HG03439 (cell line): ENCODE data around the gene RTKN.
"Not testable (repeated sequence)": the region's sequence is repeated elsewhere in the genome, so short reads cannot be mapped to it uniquely, and the experiment has no call there.

Experiments
- ATAC-seq: cut with Tn5 transposase; IDR thresholded peaks from one replicate; pipeline ENCODE4 v1.9.1; 2021; ENCODE audit warnings: mild to moderate bottlenecking, moderate library complexity; ENCODE audit not compliant: unreplicated experiment

RTKN gene

DNA sequence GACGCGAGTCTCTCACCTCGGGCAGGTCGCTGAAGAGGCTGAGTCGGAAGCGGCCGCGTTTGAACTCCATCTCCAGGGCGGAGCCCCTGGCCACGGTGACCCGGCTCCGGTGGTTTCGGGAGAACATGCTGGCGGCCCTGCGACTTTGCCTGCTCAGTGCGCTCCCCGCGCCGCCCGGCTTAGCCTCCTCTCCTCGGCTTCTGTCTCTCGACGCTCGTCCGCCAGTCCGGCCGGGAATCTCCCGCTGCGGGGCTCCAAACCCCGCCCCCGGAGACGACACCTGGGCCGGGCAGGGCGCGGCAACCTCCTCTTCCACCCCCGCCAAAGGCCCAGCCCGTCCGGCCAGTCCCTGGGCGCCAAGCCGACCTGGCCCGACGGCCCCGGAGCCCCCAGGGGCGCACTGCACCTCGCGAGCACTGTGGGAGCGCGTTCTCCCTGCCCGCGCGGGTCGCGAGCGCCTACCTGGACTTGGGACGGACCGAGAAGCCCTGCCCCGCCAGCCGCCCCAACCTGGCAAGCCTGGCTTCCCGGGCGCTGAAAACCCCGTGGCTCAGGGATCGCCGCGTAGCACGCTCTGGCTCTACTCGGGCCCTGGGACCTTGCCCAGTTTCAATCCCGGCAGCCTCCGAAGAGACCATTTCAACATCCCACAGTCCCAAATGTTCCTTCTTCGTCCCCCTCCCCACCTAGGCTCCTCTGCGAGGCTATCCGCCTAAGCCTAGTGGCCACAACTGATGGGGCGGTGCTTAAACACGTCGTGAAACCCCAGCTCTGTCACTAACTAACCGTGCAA lies at the start of gene RTKN:
Gene RTKN (minus strand): TSS at position 248 of the 793 bp plus-strand sequence. CDS start 121 bp downstream, at position 127.
- ATAC-seq: no peak

DNA sequence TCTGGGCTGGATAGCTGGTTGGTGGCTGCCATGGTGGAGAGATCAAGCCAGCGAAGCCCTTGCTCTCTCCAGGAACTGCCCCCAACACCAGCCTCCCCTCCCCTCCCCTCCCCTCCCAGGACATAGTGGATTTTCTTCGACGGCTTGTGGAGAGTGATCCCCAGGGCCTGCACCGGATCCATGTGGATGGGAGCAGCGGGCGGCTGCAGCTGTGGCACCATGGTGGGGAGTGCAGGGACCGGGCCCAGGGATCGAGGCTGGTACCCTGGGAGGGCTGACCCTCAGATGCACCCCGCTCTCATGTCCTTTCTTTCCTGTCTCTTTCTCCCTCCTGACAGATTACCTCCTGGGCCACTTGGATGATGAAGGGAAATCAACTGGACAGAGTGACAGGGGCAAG lies 48.2 kb upstream of the RTKN start:
- ATAC-seq: no peak

DNA sequence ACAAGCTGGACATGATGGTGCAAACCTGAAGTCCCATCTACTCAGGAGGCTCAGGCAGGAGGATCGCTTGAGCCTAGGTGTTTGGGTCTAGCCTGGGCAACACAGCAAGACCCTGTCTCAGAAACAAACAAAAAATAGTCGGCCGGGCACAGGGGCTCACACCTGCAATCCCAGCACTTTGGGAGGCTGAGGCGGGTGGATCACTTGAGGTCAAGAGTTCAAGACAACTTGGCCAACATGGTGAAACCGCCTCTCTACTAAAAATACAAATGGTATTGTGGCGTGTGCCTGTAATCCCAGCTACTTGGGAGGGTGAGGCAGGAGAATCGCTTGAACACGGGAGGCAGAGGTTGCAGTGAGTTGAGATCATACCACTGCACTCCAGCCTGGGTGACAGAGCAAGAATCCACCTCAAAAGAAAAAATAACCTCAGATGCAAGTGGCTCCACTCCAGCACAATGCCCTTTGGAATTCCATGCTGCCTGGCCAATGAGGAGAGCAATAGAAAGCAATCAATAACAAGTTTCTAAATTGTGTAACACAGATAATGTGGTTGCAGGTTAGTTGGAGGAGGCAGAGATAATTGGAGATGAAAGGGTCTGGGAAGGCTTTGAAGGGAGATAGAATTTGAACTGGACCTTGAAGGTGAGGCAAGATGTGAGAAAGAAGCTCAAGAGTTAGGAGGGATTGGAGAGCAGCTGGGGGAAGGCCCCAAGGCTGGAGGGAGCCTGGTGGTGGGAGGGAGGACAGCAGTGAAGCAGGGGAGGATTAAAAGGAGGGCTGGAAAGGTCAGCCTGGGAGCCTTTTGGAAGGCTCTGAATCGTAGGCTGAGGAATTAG lies 47.1 kb upstream of the RTKN start:
- ATAC-seq: no peak

GRCh38 chr2:74486141-74486540 lies 44.4 kb upstream of the RTKN start:
- ATAC-seq: no peak

GRCh38 chr2:74483675-74484164 lies 42.0 kb upstream of the RTKN start:
- ATAC-seq: not testable (repeated sequence)

DNA sequence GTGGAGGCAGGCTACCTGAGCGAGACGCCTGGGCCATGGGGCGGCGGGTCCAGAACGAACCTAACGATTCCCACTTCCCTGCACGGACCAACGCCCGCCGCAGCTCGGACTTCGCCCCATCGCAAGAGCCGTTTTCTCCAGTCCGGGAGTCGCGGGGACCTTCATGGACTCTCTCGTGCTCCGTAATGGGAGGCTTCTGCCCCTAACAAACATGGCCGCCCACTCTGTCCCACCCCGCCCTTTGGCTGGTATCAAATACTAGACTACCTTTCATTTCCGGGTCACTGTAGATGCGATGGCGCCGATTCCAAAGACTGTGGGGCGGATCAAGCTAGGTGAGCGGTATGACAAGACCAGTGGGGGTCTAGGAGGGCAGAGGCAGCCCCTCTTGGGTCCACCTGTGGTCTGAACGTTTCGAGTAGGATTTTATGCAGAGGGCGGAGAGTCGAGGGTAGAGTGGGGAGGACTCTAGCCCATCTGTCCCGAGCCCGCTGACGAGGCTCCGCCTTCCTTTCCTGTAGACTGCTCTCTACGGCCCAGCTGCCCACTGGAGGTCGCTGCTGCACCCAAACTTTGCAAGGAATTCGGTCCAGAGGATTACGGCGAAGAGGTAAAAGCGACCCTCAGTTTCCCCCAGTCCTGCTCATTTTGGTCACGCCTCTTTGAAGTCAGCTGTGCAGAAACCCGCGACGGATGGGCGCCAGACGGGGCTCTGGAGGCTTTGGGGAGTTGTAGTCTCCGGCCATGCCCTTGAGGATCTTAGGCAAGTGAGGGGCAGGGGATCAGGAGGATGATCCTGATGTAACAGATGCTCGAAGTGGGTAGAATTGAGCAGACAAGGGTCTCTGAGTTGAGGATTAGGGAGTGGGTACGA lies 41.3 kb upstream of the RTKN start, which contains the start of the genes CCDC142 and TTC31:
Gene CCDC142 (minus strand): TSS at position 198 of the 874 bp plus-strand sequence. CDS start 161 bp downstream, at position 37.
Gene TTC31 (plus strand): TSS at position 281 of the 874 bp plus-strand sequence. CDS start 15 bp downstream, at position 296.
- peak; percentile 89 for ATAC-seq

DNA sequence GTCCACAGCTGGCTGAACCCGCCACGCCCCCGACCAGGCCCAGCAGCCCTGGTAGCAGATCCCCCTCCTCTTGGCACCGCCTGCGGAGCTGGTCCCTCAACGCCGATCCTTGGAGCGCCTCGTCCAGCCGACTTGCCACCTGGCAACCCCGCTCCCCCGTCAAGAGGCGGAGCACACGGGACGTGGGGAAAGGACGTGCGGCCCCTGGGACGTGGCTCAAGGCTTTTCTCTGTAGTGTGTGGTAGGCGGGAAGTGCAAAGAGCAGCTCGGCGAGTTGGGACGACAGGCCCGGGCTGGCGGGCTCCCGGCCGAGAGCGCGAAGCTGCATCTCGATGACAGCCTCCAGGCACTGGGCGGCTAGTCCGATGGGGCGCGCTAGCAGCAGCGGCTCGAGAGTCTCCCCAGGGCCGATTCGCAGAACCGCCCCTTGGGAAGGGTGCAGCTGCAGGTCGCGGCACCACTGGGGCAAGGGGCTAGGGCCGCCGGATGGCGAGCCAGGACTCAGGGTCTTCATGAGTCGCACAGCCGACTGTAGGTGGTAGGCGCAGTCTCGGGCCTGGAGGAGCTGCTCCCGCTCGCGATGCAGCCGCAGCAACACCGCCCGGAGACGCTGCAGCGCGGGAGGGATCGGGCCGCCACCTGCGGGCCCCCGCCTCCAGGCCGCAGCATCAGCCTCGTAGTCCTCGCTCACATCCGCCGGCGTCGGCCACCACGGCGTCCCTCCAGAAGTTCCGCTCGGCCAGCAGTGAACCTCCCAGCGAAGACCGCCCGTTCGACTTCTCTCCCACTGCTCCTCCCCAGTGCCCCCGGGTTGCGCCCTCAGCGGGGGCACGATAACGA lies 40.4 kb upstream of the RTKN start:
- ATAC-seq: peak; percentile 43

DNA sequence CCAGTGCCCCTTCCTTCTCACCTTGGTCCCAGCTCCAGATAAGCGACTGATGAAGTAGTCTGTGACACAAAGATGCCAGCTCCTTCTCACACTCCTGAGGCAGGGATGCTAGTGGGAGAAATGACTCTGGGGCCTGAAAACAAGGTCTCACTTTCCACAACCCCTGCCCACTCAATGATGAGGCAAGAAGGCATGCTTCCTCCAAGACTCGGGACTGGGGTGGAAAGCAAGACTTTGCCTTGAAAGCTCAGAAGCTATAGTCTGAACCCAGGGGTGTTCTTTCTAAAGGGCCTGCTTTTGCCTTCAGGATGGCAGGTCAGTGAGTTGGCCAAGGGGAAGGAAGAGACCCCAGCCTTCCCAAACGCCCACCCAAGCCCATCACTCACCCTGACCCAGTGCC lies 39.7 kb upstream of the RTKN start:
- ATAC-seq: no peak

GRCh38 chr2:74474899-74475298 lies 33.2 kb upstream of the RTKN start:
- ATAC-seq: no peak

DNA sequence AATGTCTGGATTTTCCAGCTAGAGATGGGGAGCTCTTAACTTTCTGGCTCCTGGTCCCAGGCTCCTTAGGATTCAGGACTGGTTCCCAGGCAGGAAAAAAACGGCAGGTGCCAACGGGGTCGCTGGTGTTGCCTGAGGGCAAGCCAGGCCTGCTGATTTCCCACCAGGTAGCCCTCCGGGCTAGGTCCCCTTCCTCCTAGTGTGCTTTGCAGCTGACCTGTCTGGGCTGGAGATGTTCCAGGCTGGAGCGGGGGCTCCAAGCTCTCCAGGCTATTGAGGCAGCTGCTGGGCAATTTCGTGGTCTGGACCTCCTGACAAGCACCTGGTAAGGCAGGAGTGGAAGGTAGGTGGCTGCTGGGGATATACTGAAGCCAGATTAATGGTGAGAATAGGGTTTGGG lies 32.7 kb upstream of the RTKN start:
- no peak for ATAC-seq

- ATAC-seq: peak; percentile 2
Observed at GRCh38 chr2:74472945-74473258, 31.2 kb upstream of the RTKN start.

GRCh38 chr2:74472086-74472944 lies 30.6 kb upstream of the RTKN start, which contains the start of gene MRPL53:
Gene MRPL53, minus strand, starts transcription at chr2:74472680. Its CDS starts 20 bp downstream, at chr2:74472660.
- ATAC-seq: peak; percentile 89

DNA sequence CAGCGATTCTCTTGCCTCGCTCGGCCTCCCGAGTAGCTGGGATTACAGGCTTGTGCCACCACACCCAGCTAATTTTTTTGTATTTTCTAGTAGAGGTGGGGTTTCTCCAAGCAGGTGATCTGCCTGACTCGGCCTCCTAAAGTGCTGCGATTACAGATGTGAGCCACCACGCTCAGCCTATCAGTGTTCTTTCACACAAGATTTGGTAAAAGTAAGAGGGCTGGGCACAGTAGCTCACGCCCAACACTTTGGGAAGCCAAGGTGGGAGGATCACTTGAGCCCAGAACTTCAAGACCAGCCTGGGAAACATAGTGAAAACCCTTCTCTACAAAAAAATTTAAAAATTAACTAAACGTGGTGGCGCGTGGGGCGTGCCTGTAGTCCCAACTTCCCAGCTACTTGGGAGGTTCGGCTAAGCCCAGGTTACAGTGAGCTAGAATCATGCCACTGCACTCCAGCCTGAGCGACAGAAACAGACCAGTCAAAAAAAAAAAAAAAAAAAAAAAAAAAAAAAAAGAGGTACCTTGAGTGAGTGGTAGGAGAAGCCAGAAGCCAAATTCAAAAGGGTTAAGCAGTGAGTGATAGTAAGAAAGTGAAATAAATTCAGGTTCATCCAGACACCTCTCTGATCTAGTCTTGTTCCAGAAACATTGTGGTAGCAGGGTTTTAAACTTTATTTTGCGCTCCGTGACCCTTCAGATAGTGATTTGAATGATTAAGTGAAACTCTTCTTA lies 29.8 kb upstream of the RTKN start:
- no peak for ATAC-seq

DNA sequence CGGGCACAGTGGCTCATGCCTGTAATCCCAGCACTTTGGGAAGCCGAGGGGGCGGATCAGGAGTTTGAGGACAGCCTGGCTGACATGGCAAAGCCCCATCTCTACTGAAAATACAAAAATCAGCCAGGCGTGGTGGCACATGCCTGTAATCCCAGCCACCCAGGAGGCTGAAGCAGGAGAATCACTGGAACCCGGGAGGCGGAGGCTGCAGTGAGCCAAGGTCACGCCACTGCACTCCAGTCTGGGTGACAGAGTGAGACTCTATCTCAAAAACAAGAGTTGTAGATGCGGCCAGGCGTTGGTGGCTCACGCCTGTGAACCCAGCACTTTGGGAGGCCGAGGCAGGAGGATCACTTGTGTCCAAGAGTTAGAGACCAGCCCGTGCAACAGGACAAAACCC lies 29.0 kb upstream of the RTKN start:
- not testable (repeated sequence) for ATAC-seq

DNA sequence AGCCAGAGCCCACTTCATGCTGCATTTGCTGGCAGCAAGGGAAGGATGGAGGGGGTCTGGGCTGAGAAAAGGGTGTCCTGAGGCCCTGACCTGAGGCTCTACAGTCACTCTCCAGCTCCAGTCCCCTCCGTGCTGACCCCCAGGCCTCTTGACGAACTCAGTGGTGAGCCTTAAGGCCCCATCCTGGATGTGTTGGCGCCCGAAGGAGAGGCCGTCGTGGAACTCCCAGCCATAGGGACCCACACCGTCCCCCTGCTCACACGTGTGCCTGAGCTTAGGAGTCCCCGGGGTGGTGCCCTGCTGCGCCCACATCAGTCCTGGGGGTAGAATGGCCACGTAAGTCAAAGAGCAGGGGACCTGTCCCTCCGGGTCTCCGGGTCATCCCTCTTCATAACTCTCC lies 22.7 kb upstream of the RTKN start:
- no peak for ATAC-seq

DNA sequence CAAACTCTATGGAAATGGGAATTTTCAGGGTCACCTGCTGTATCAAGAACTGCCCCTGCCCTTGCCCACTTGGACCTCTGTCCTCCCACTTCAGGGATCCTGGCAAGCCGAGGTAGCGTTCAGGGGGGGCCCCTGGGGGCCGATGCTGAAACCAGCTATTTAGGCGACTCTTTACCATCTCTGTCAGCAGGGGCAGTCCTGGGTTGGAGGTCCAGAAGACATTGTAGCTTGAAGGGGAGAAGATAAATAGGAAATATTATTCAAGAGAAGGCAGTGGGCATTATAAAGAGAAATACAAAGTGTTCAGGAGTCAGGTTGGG lies 21.0 kb upstream of the RTKN start:
- ATAC-seq: no peak

DNA sequence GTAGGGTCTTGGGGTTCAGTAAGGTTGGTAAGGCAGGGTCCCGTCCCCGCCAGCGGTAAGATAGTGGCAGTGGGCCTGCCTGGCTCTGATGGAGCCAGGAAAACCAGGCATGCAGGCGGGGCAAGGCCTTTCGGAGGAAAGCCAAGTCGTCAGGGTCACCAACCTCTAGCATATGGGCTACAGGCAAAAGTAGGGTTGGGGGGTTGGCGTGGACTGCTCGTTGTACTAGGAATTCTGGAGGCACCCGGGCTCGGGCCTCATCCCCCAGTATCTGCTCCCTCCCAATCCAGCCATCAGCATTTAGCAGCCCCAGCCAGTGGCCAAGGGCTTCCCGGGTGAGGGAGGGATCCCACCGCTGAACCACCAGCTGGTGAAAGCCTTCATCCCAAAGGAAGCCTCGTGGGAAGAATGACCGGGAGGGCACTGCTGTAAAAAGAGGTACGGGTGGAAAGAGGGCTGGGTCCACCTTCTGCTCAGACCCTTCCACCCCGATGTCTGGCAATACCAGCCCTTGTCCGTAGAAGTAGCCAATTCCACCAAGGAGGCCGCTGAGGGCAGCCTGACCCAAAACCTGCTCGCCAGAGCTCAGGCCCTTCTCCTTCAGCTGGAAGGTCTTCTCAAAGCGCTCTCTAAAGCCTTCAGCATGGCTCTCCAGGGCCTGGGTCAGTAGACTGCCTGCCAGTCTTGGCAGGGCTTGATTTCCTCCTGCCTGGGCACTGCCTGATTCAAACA lies 20.5 kb upstream of the RTKN start:
- no peak for ATAC-seq
